Gastrocnemius medialis (tissue), 4 donors: Measurements from ENCODE around the gene CGGBP1.

Experiments
- POLR2A ChIP-seq, 2 donors: fragments of 450-650 bp; IDR thresholded peaks; one replicate each; pipeline ENCODE4 v1.6.1; 2017; ENCODE audit warnings: antibody characterized with exemption in 2 of 2, mild to moderate bottlenecking in 2 of 2, moderate library complexity in 2 of 2
- TF ChIP-seq, protein P1 (sequence below), 5 experiments: fragments of 450-650 bp in 3 of 5; fragments of 200-600 bp in 2 of 5; sonication (generic) in 2 of 5; IDR thresholded peaks in 4 of 5; conservative IDR thresholded peaks in 1 of 5; 1 replicate in 4 of 5; 2 replicates in 1 of 5; pipeline ENCODE4 v1.5.1; 2016 to 2019; ENCODE audit warnings: antibody characterized with exemption in 5 of 5, mild to moderate bottlenecking in 3 of 5, moderate library complexity in 3 of 5

DNA sequence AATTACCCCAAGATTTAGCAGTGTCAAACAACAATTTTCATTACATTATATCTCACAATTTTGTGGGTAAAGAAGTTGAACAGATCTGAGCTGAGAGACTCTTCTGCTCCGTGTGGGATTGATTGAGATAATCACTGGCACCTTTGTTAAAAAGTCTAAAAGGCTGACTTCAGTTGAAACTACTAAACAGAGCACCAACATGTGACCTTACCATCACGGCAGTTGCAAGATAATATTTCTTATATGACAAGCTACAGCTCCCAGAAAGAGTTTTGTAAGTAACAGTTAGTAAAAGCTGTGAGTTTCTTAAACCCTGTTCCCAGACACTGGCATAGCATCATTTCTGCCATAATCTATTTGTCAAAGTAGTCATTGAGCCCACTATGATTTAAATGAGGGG lies 25.0 kb downstream of the CGGBP1 start:
- TF ChIP-seq, protein P1, sequence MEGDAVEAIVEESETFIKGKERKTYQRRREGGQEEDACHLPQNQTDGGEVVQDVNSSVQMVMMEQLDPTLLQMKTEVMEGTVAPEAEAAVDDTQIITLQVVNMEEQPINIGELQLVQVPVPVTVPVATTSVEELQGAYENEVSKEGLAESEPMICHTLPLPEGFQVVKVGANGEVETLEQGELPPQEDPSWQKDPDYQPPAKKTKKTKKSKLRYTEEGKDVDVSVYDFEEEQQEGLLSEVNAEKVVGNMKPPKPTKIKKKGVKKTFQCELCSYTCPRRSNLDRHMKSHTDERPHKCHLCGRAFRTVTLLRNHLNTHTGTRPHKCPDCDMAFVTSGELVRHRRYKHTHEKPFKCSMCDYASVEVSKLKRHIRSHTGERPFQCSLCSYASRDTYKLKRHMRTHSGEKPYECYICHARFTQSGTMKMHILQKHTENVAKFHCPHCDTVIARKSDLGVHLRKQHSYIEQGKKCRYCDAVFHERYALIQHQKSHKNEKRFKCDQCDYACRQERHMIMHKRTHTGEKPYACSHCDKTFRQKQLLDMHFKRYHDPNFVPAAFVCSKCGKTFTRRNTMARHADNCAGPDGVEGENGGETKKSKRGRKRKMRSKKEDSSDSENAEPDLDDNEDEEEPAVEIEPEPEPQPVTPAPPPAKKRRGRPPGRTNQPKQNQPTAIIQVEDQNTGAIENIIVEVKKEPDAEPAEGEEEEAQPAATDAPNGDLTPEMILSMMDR (IDR thresholded peaks at IDR 0.05 in 4 of 5, conservative IDR thresholded peaks at IDR 0.05 in 1 of 5), result no peak
- TF ChIP-seq POLR2A (IDR thresholded peaks at IDR 0.05), result no peak
